ENCODE data around the gene RFTN1.

The RFTN1 gene

GRCh38 chr3:16363636-16364035, 149.9 kb downstream of the RFTN1 start:
- Histone ChIP-seq H3F3A (ENCODE audit: control insufficient read depth, insufficient read depth) (0 out of 2 replicates have a peak, but pooled peaks cover 5% of the 10 kb centered on the region), H4K20me1 (ENCODE audit: control insufficient read depth, insufficient read depth, low read depth, low read length) (no peaks in the 10 kb centered on the region), H3K27ac (ENCODE audit: low read depth, low read length) (no peak overlapping the region), H3K9me3 (ENCODE audit: control insufficient read depth, insufficient read depth, low read length) (no peaks in the 10 kb centered on the region), H3K4me2 (ENCODE audit: low read length) (no peak overlapping the region), H3K4me3 (ENCODE audit: low read length) (no peak overlapping the region), H3K36me3 (ENCODE audit: control insufficient read depth, low read length) (peaks cover 98% of the 10 kb centered on the region), H3K9me2 (replicated peaks; ENCODE audit: control insufficient read depth, low read length) (no peaks in the 10 kb centered on the region), H3K27me3 (ENCODE audit: control insufficient read depth, low read length) (no peaks in the 10 kb centered on the region), H3K79me2 (ENCODE audit: control insufficient read depth, low read length) (peaks cover 96% of the 10 kb centered on the region), H3K4me1 (ENCODE audit: control insufficient read depth, low read length) (peaks cover 93% of the 10 kb centered on the region)
- TF ChIP-seq CTCF (IDR thresholded peaks at IDR 0.05; ENCODE audit: low read depth, low read length, poor library complexity, severe bottlenecking): no peak
- no peak for TF ChIP-seq EZH2phosphoT487 (IDR thresholded peaks at IDR 0.05; ENCODE audit: borderline replicate concordance, low read length)

DNA sequence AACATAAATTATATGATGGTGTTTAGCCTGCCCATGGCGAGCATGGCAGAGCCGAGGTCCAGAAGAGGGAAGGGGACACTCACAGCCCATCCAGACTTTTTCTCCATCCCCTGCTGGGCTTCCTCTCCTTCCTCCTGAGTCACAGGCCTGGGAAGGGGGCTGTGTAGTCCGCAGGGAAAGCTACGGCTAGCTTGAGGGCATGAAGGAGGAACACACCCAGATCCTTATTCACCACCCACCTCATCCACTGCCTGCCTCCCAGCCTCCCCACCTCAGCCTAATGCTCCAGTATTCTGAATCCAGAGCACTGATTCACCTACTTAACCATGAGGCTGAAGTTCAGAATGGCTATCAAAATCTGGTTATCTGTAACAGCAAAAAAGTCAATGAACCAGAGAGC, 150.7 kb downstream of the RFTN1 start:
- Histone ChIP-seq H3K4me1 (ENCODE audit: control insufficient read depth, low read length) (peaks cover 97% of the 10 kb centered on the region), H3K36me3 (ENCODE audit: control insufficient read depth, low read length) (peaks cover 98% of the 10 kb centered on the region), H3K4me2 (ENCODE audit: low read length) (no peak overlapping the region), H4K20me1 (ENCODE audit: control insufficient read depth, insufficient read depth, low read depth, low read length) (no peaks in the 10 kb centered on the region), H3F3A (ENCODE audit: control insufficient read depth, insufficient read depth) (0 out of 2 replicates have a peak, but pooled peaks cover 5% of the 10 kb centered on the region), H3K79me2 (ENCODE audit: control insufficient read depth, low read length) (peaks cover 97% of the 10 kb centered on the region), H3K9me2 (replicated peaks; ENCODE audit: control insufficient read depth, low read length) (no peaks in the 10 kb centered on the region), H3K4me3 (ENCODE audit: low read length) (no peak overlapping the region), H3K27me3 (ENCODE audit: control insufficient read depth, low read length) (no peaks in the 10 kb centered on the region), H3K9me3 (ENCODE audit: control insufficient read depth, insufficient read depth, low read length) (no peaks in the 10 kb centered on the region), H3K27ac (ENCODE audit: low read depth, low read length) (no peak overlapping the region)
- TF ChIP-seq CTCF (IDR thresholded peaks at IDR 0.05; ENCODE audit: low read depth, low read length, poor library complexity, severe bottlenecking) (no peak), EZH2phosphoT487 (IDR thresholded peaks at IDR 0.05; ENCODE audit: borderline replicate concordance, low read length) (no peak)

GRCh38 chr3:16361087-16361486, 152.4 kb downstream of the RFTN1 start:
- no peak for TF ChIP-seq EZH2phosphoT487 (IDR thresholded peaks at IDR 0.05; ENCODE audit: borderline replicate concordance, low read length)
- Histone ChIP-seq H3K79me2 (ENCODE audit: control insufficient read depth, low read length) (peaks cover 94% of the 10 kb centered on the region), H3F3A (ENCODE audit: control insufficient read depth, insufficient read depth) (0 out of 2 replicates have a peak, but pooled peaks cover 2% of the 10 kb centered on the region), H3K27me3 (ENCODE audit: control insufficient read depth, low read length) (no peaks in the 10 kb centered on the region), H3K36me3 (ENCODE audit: control insufficient read depth, low read length) (peaks cover 97% of the 10 kb centered on the region), H3K27ac (ENCODE audit: low read depth, low read length) (peak overlapping the region; percentile 11), H3K9me3 (ENCODE audit: control insufficient read depth, insufficient read depth, low read length) (no peaks in the 10 kb centered on the region), H4K20me1 (ENCODE audit: control insufficient read depth, insufficient read depth, low read depth, low read length) (no peaks in the 10 kb centered on the region), H3K4me3 (ENCODE audit: low read length) (no peak overlapping the region), H3K4me2 (ENCODE audit: low read length) (0 out of 2 replicates have a peak overlapping the region, but pooled peaks have one; percentile 0), H3K4me1 (ENCODE audit: control insufficient read depth, low read length) (peaks cover 85% of the 10 kb centered on the region), H3K9me2 (replicated peaks; ENCODE audit: control insufficient read depth, low read length) (no peaks in the 10 kb centered on the region)

GRCh38 chr3:16359331-16359730, 154.2 kb downstream of the RFTN1 start:
- H3K9me2 ChIP-seq (replicated peaks; ENCODE audit: control insufficient read depth, low read length): no peaks in the 10 kb centered on the region
- no peaks in the 10 kb centered on the region for H3K9me3 ChIP-seq (ENCODE audit: control insufficient read depth, insufficient read depth, low read length)
- H4K20me1 ChIP-seq (ENCODE audit: control insufficient read depth, insufficient read depth, low read depth, low read length): no peaks in the 10 kb centered on the region
- H3K36me3 ChIP-seq (ENCODE audit: control insufficient read depth, low read length): peaks cover 97% of the 10 kb centered on the region
- no peak for TF ChIP-seq CTCF (IDR thresholded peaks at IDR 0.05; ENCODE audit: low read depth, low read length, poor library complexity, severe bottlenecking)
- no peak for TF ChIP-seq EZH2phosphoT487 (IDR thresholded peaks at IDR 0.05; ENCODE audit: borderline replicate concordance, low read length)
- H3K27ac ChIP-seq (ENCODE audit: low read depth, low read length): peak overlapping the region; percentile 24
- H3F3A ChIP-seq (ENCODE audit: control insufficient read depth, insufficient read depth): 0 out of 2 replicates have a peak, but pooled peaks cover 2% of the 10 kb centered on the region
- no peak overlapping the region; the same call in 1 of the 2 replicates for H3K4me2 ChIP-seq (ENCODE audit: low read length)
- no peaks in the 10 kb centered on the region for H3K27me3 ChIP-seq (ENCODE audit: control insufficient read depth, low read length)
- H3K4me3 ChIP-seq (ENCODE audit: low read length): no peak overlapping the region
- peaks cover 69% of the 10 kb centered on the region for H3K4me1 ChIP-seq (ENCODE audit: control insufficient read depth, low read length)
- H3K79me2 ChIP-seq (ENCODE audit: control insufficient read depth, low read length): peaks cover 94% of the 10 kb centered on the region

All from DOHH2 (cell line).